ENCODE data around the gene KRTAP9-6.
"Not testable (repeated sequence)": the region's sequence is repeated elsewhere in the genome, so short reads cannot be mapped to it uniquely, and the experiment has no call there.

KRTAP9-6 gene

GRCh38 chr17:41271323-41271722 is 6.1 kb downstream of the KRTAP9-6 start:
- not testable (repeated sequence) for DNase-seq (ENCODE audit: low spot score)

GRCh38 chr17:41271858-41272257 is 6.7 kb downstream of the KRTAP9-6 start:
- DNase-seq (ENCODE audit: low spot score): no peak

GRCh38 chr17:41275648-41276190 is 10.5 kb downstream of the KRTAP9-6 start, which contains the start of gene KRTAP9-7:
TSS of gene KRTAP9-7 (plus strand) at chr17:41275698. CDS start at chr17:41275698, 0 bp downstream.
- not testable (repeated sequence) for DNase-seq (ENCODE audit: low spot score)

- DNase-seq (ENCODE audit: low spot score): no peak
Observed at GRCh38 chr17:41278176-41278955, 13.2 kb downstream of the KRTAP9-6 start.

- DNase-seq (ENCODE audit: low spot score): no peak
Observed at GRCh38 chr17:41284043-41284442, 18.9 kb downstream of the KRTAP9-6 start.

GRCh38 chr17:41284546-41284945 is 19.4 kb downstream of the KRTAP9-6 start:
- DNase-seq (ENCODE audit: low spot score): no peak

GRCh38 chr17:41287050-41287449 is 21.9 kb downstream of the KRTAP9-6 start:
- no peak for DNase-seq (ENCODE audit: low spot score)

GRCh38 chr17:41294016-41294415 is 28.8 kb downstream of the KRTAP9-6 start:
- DNase-seq (ENCODE audit: low spot score): no peak

GRCh38 chr17:41296846-41297245 is 31.7 kb downstream of the KRTAP9-6 start:
- DNase-seq (ENCODE audit: low spot score): no peak

- no peak for DNase-seq (ENCODE audit: low spot score)
Observed at GRCh38 chr17:41298458-41299135, 33.4 kb downstream of the KRTAP9-6 start.

- no peak for DNase-seq (ENCODE audit: low spot score)
Observed at GRCh38 chr17:41301204-41301790, 36.1 kb downstream of the KRTAP9-6 start.

GRCh38 chr17:41301916-41302901 is 37.0 kb downstream of the KRTAP9-6 start, which contains the start of gene KRTAP29-1:
TSS of gene KRTAP29-1 (minus strand) at chr17:41302851. CDS start at chr17:41302851, 0 bp downstream.
- no peak for DNase-seq (ENCODE audit: low spot score)

GRCh38 chr17:41302981-41303380 is 37.8 kb downstream of the KRTAP9-6 start:
- no peak for DNase-seq (ENCODE audit: low spot score)

GRCh38 chr17:41304091-41304490 is 38.9 kb downstream of the KRTAP9-6 start:
- DNase-seq (ENCODE audit: low spot score): no peak

GRCh38 chr17:41307647-41308046 is 42.5 kb downstream of the KRTAP9-6 start:
- DNase-seq (ENCODE audit: low spot score): no peak

- no peak for DNase-seq (ENCODE audit: low spot score)
Observed at GRCh38 chr17:41308251-41308917, 43.2 kb downstream of the KRTAP9-6 start.

GRCh38 chr17:41308918-41309359 is 43.8 kb downstream of the KRTAP9-6 start, which contains the start of gene KRTAP16-1:
TSS of gene KRTAP16-1 (minus strand) at chr17:41309309. CDS start at chr17:41309253, 56 bp downstream.
- no peak for DNase-seq (ENCODE audit: low spot score)

- DNase-seq (ENCODE audit: low spot score): no peak
Observed at GRCh38 chr17:41311111-41311510, 45.9 kb downstream of the KRTAP9-6 start.

- no peak for DNase-seq (ENCODE audit: low spot score)
Observed at GRCh38 chr17:41315204-41315794, 50.1 kb downstream of the KRTAP9-6 start, which contains the start of gene KRTAP17-1. TSS of gene KRTAP17-1 (minus strand) at chr17:41315710. CDS start at chr17:41315650, 60 bp downstream.
